ENCODE data around the gene STAG3.

GRCh38 chr7:100166970-100167911, 10.5 kb upstream of the STAG3 start:
- TF ChIP-seq CTCF (IDR thresholded peaks at IDR 0.05; ENCODE audit: insufficient read depth, low read depth, low read length) (no peak), EZH2 (IDR thresholded peaks at IDR 0.05; ENCODE audit: insufficient read depth, low read length) (no peak)

Measured in astrocyte (in vitro differentiated cells and primary cell).